Liver (tissue), 9 donors: ENCODE data around the gene PPFIA2. TPM values are rescaled to one million over a fixed set of nuclear protein-coding genes. Genes with fewer than 3 reads are reported as not detected.

Source experiments
- DNase-seq: peaks from one replicate; pipeline ENCODE4 v3.0.0-alpha.2; 2017; ENCODE audit warnings: low spot score
- H3K27ac ChIP-seq, 2 donors: one replicate each; pipeline ENCODE4 v1.7.0; 2013; ENCODE audit warnings: inconsistent platforms in 2 of 2, low read length in 2 of 2, control low read depth in 1 of 2, low read depth in 1 of 2, mild to moderate bottlenecking in 1 of 2
- H3K27me3 ChIP-seq, 4 donors: one replicate each; pipeline versions ENCODE4 v1.6.1 to v1.7.0; 2013; ENCODE audit warnings: low read length in 3 of 4, inconsistent platforms in 1 of 4, mild to moderate bottlenecking in 1 of 4, moderate library complexity in 1 of 4; ENCODE audit not compliant: control insufficient read depth in 4 of 4, insufficient read depth in 4 of 4
- H3K36me3 ChIP-seq, 4 donors: one replicate each; pipeline versions ENCODE4 v1.6.1 to v1.7.0; 2013; ENCODE audit warnings: low read length in 3 of 4, mild to moderate bottlenecking in 3 of 4, low read depth in 1 of 4, moderate library complexity in 1 of 4; ENCODE audit not compliant: control insufficient read depth in 4 of 4, insufficient read depth in 3 of 4
- H3K4me1 ChIP-seq, 4 donors: one replicate each; pipeline versions ENCODE4 v1.6.1 to v1.7.0; 2013; ENCODE audit warnings: low read length in 3 of 4, mild to moderate bottlenecking in 3 of 4, moderate library complexity in 1 of 4; ENCODE audit not compliant: control insufficient read depth in 4 of 4, insufficient read depth in 4 of 4
- H3K4me3 ChIP-seq, 3 donors: one replicate each; pipeline versions ENCODE4 v1.6.1 to v1.7.0; 2013; ENCODE audit warnings: low read length in 3 of 3, control low read depth in 1 of 3, low read depth in 1 of 3, mild to moderate bottlenecking in 1 of 3
- H3K9ac ChIP-seq, 2 donors: one replicate each; pipeline ENCODE4 v1.7.0; 2013; ENCODE audit warnings: low read length in 2 of 2, mild to moderate bottlenecking in 2 of 2, moderate library complexity in 2 of 2, control low read depth in 1 of 2, low read depth in 1 of 2
- H3K9me3 ChIP-seq, 4 donors: one replicate each; pipeline versions ENCODE4 v1.6.1 to v1.7.0; 2013; ENCODE audit warnings: low read length in 3 of 4; ENCODE audit not compliant: control insufficient read depth in 4 of 4
- ATF3 ChIP-seq: IDR thresholded peaks from 2 replicates; pipeline ENCODE4 v1.6.1; 2016; ENCODE audit warnings: antibody characterized with exemption
- CTCF ChIP-seq: fragments of 150-350 bp; IDR thresholded peaks from 2 replicates; pipeline ENCODE4 v1.5.1; 2017; ENCODE audit warnings: improper control_type of control experiment, low read depth, low read length; ENCODE audit not compliant: missing input control
- EGR1 ChIP-seq, 2 donors: IDR thresholded peaks; 2 replicates each; pipeline ENCODE4 v1.6.1; 2016 to 2018; ENCODE audit warnings: antibody characterized with exemption in 2 of 2, low read depth in 2 of 2
- FOXA1 ChIP-seq: IDR thresholded peaks from 2 replicates; pipeline ENCODE4 v1.6.1; 2016; ENCODE audit warnings: antibody characterized with exemption
- GABPA ChIP-seq, 2 donors: IDR thresholded peaks in 1 of 2; conservative IDR thresholded peaks in 1 of 2; 2 replicates each; pipeline ENCODE4 v1.6.1; 2016; ENCODE audit warnings: antibody characterized with exemption in 2 of 2, mild to moderate bottlenecking in 1 of 2, moderate library complexity in 1 of 2
- HNF4A ChIP-seq, 2 donors: conservative IDR thresholded peaks; 2 replicates each; pipeline ENCODE4 v1.6.1; 2016; ENCODE audit warnings: antibody characterized with exemption in 2 of 2, mild to moderate bottlenecking in 2 of 2
- HNF4G ChIP-seq: IDR thresholded peaks from 2 replicates; pipeline ENCODE4 v1.6.1; 2016; ENCODE audit warnings: antibody characterized with exemption
- JUND ChIP-seq, 2 donors: IDR thresholded peaks; 2 replicates each; pipeline ENCODE4 v1.6.1; 2016; ENCODE audit warnings: antibody characterized with exemption in 2 of 2
- MAX ChIP-seq: IDR thresholded peaks from 2 replicates; pipeline ENCODE4 v1.6.1; 2016; ENCODE audit warnings: antibody characterized with exemption
- NR2F2 ChIP-seq: IDR thresholded peaks from 2 replicates; pipeline ENCODE4 v1.6.1; 2016; ENCODE audit warnings: antibody characterized with exemption
- RXRA ChIP-seq, 2 donors: IDR thresholded peaks; 2 replicates each; pipeline ENCODE4 v1.6.1; 2017 to 2018; ENCODE audit warnings: antibody characterized with exemption in 2 of 2, mild to moderate bottlenecking in 1 of 2
- SP1 ChIP-seq: IDR thresholded peaks from 2 replicates; pipeline ENCODE4 v1.6.1; 2018; ENCODE audit warnings: antibody characterized with exemption, mild to moderate bottlenecking
- TAF1 ChIP-seq: conservative IDR thresholded peaks from 2 replicates; pipeline ENCODE4 v1.6.1; 2016; ENCODE audit warnings: antibody characterized with exemption, mild to moderate bottlenecking
- YY1 ChIP-seq: IDR thresholded peaks from 2 replicates; pipeline ENCODE4 v1.6.1; 2016; ENCODE audit warnings: antibody characterized with exemption, mild to moderate bottlenecking
- WGBS: extraction: QIAGEN DNeasy Blood & Tissue Kit; methylation state at CpG from one replicate; pipeline ENCODE4 v1.1.7; 2013; 5-methylcytosine and 5-hydroxymethylcytosine counted together
- polyA plus RNA-seq, 2 donors: library from polyadenylated mRNA; stranded (reverse) in 1 of 2; unstranded in 1 of 2; fragments of 200-250 nt in 1 of 2; fragments of >200 nt in 1 of 2; fragmentation: Nextera tagmentation in 1 of 2; extraction: Ambion mirVana in 1 of 2; gene quantifications; one replicate each; pipeline versions ENCODE4 v1.2.1 to v1.2.3, GENCODE V29; 2013 to 2015
- total RNA-seq, 2 donors: library from RNA; depleted of rRNA; stranded (reverse); fragments of >200 nt; gene quantifications; one replicate each; pipeline ENCODE4 v1.2.3, GENCODE V29; 2014
- TF ChIP-seq, protein P1 (sequence below): IDR thresholded peaks from 2 replicates; pipeline ENCODE4 v1.6.1; 2016; ENCODE audit warnings: antibody characterized with exemption
- donor health status: healthy.
- donor health status: healthy.
- donor health status: healthy.
- donor health status: healthy.
- donor health status: healthy.

PPFIA2 gene
- total and polyA plus RNA-seq, 4 donors: 0.05 to 0.50 (median 0.22) TPM; not detected in 1

- no peaks in the 10 kb centered on the region for H3K4me1 ChIP-seq
- no peak overlapping the region for H3K9ac ChIP-seq
- H3K36me3 ChIP-seq: no peaks in the 10 kb centered on the region
- 50% methylated on average over 1 of the region's 1 CpG for WGBS
- no peak for TF ChIP-seq NR2F2
- no peak for TF ChIP-seq JUND (IDR thresholded peaks at IDR 0.05)
- TF ChIP-seq HNF4G: no peak
- no peak for DNase-seq
- no peaks in the 10 kb centered on the region for H3K9me3 ChIP-seq
- H3K27me3 ChIP-seq: peaks cover 0 to 6% (median 1%) of the 10 kb centered on the region in 4 donors
- no peak overlapping the region for H3K27ac ChIP-seq
- no peak overlapping the region for H3K4me3 ChIP-seq
Measured at GRCh38 chr12:81470923-81471322, 288.2 kb downstream of the PPFIA2 start.

GRCh38 chr12:81468206-81468605, 290.9 kb downstream of the PPFIA2 start:
- TF ChIP-seq HNF4A (conservative IDR thresholded peaks at IDR 0.05): no peak
- TF ChIP-seq, protein P1, sequence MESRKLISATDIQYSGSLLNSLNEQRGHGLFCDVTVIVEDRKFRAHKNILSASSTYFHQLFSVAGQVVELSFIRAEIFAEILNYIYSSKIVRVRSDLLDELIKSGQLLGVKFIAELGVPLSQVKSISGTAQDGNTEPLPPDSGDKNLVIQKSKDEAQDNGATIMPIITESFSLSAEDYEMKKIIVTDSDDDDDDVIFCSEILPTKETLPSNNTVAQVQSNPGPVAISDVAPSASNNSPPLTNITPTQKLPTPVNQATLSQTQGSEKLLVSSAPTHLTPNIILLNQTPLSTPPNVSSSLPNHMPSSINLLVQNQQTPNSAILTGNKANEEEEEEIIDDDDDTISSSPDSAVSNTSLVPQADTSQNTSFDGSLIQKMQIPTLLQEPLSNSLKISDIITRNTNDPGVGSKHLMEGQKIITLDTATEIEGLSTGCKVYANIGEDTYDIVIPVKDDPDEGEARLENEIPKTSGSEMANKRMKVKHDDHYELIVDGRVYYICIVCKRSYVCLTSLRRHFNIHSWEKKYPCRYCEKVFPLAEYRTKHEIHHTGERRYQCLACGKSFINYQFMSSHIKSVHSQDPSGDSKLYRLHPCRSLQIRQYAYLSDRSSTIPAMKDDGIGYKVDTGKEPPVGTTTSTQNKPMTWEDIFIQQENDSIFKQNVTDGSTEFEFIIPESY: no peak
- no peak for TF ChIP-seq CTCF
- TF ChIP-seq RXRA (IDR thresholded peaks at IDR 0.05): no peak
- no peak for TF ChIP-seq GABPA (IDR thresholded peaks at IDR 0.05 in 1 of 2, conservative IDR thresholded peaks at IDR 0.05 in 1 of 2)
- no peak for TF ChIP-seq TAF1
- no peak for TF ChIP-seq SP1
- no peak for TF ChIP-seq ATF3
- no peak for TF ChIP-seq FOXA1
- no peak for TF ChIP-seq MAX
- TF ChIP-seq YY1: no peak
- TF ChIP-seq HNF4G: no peak
- no peak for TF ChIP-seq EGR1 (IDR thresholded peaks at IDR 0.05; ENCODE audit: low read depth in 2 of 2)
- no peak for TF ChIP-seq NR2F2
- peaks cover 0 to 6% (median 1%) of the 10 kb centered on the region in 4 donors for H3K27me3 ChIP-seq
- no peak for DNase-seq
- H3K36me3 ChIP-seq: no peaks in the 10 kb centered on the region
- no peak overlapping the region for H3K27ac ChIP-seq
- H3K4me1 ChIP-seq: no peaks in the 10 kb centered on the region
- H3K4me3 ChIP-seq: no peak overlapping the region
- no peaks in the 10 kb centered on the region for H3K9me3 ChIP-seq
- no peak overlapping the region for H3K9ac ChIP-seq
- 67% methylated on average over 2 of the region's 2 CpGs for WGBS

- Histone ChIP-seq H3K4me1 (no peaks in the 10 kb centered on the region), H3K9ac (no peak overlapping the region), H3K27ac (no peak overlapping the region), H3K36me3 (no peaks in the 10 kb centered on the region), H3K27me3 (peaks cover 0 to 6% (median 1%) of the 10 kb centered on the region in 4 donors), H3K9me3 (no peaks in the 10 kb centered on the region), H3K4me3 (no peak overlapping the region)
- DNase-seq: no peak
- WGBS: 84% methylated on average over 3 of the region's 3 CpGs
- no peak for TF ChIP-seq HNF4A (conservative IDR thresholded peaks at IDR 0.05)
- TF ChIP-seq, protein P1: no peak
- TF ChIP-seq FOXA1: no peak
- no peak for TF ChIP-seq ATF3
Measured at GRCh38 chr12:81465876-81466275, 293.3 kb downstream of the PPFIA2 start.
